WTC11 (cell line): ENCODE results near the gene ZBTB7C. TPM values are rescaled to one million over a fixed set of nuclear protein-coding genes. Genes with fewer than 3 reads are reported as not detected.

ENCODE experiments used
- ATAC-seq: fragments of 200-7000 bp; cut with Tn5 transposase; 2 replicates; pipeline ENCODE4 v1.10.0; 2021; ENCODE audit warnings: mild to moderate bottlenecking, moderate library complexity
- CTCF ChIA-PET: fragments of 300-600 bp; sonication (Branson Sonifier 250); formaldehyde crosslinking; loops from one replicate; lab custom pipeline; 2021; ENCODE audit warnings: antibody characterized with exemption; lab: Charles Lee
- POLR2A ChIA-PET: fragments of 350-600 bp; sonication (Branson Sonifier 250); formaldehyde crosslinking; loops from one replicate; lab custom pipeline; 2021; ENCODE audit warnings: antibody characterized with exemption; lab: Charles Lee
- DNase-seq: peaks from one replicate; pipeline ENCODE4 v3.0.0; 2021; ENCODE audit warnings: low spot score
- H3K27ac Mint-ChIP-seq: 2 replicates; pipeline ENCODE4 v1.8.0; 2021; ENCODE audit warnings: mixed read lengths
- H3K27me3 Mint-ChIP-seq: 2 replicates; pipeline ENCODE4 v1.8.0; 2021; ENCODE audit warnings: low read depth, mild to moderate bottlenecking, moderate library complexity, mixed read lengths
- H3K36me3 Mint-ChIP-seq: 2 replicates; pipeline ENCODE4 v1.8.0; 2021; ENCODE audit warnings: mixed read lengths
- H3K4me1 Mint-ChIP-seq: 2 replicates; pipeline ENCODE4 v1.8.0; 2022; ENCODE audit warnings: mixed read lengths
- H3K4me3 Mint-ChIP-seq: 2 replicates; pipeline ENCODE4 v1.8.0; 2021; ENCODE audit warnings: mild to moderate bottlenecking, moderate library complexity, mixed read lengths
- H3K9me3 Mint-ChIP-seq: 2 replicates; pipeline ENCODE4 v1.8.0; 2021; ENCODE audit warnings: mixed read lengths
- CBFB ChIP-seq: sonication (generic); formaldehyde crosslinking; IDR thresholded peaks from 2 replicates; pipeline ENCODE4 v1.8.1; 2022; ENCODE audit warnings: mild to moderate bottlenecking, low read depth, missing genetic modification reagents
- ETV6 ChIP-seq: sonication (generic); formaldehyde crosslinking; IDR thresholded peaks from 2 replicates; pipeline ENCODE4 v1.8.1; 2022; ENCODE audit warnings: mild to moderate bottlenecking, missing genetic modification reagents
- GRHL2 ChIP-seq: fragments of 250-450 bp; sonication (Bioruptor Pico); IDR thresholded peaks from 2 replicates; pipeline ENCODE4 v1.8.0; 2022; ENCODE audit warnings: mild to moderate bottlenecking, moderate library complexity; ENCODE audit not compliant: insufficient replicate concordance, severe bottlenecking
- GTF2I ChIP-seq: fragments of 250-450 bp; sonication (Bioruptor Pico); conservative IDR thresholded peaks from 2 replicates; pipeline ENCODE4 v1.4.0; 2021; ENCODE audit warnings: mild to moderate bottlenecking
- HMGA2 ChIP-seq: fragments of 250-450 bp; sonication (Bioruptor Pico); IDR thresholded peaks from 2 replicates; pipeline ENCODE4 v1.4.0; 2021; ENCODE audit warnings: mild to moderate bottlenecking, moderate library complexity
- IRF2 ChIP-seq: sonication (generic); formaldehyde crosslinking; IDR thresholded peaks from 2 replicates; pipeline ENCODE4 v1.8.0; 2022; ENCODE audit warnings: low read depth, missing genetic modification reagents, borderline replicate concordance
- SMAD4 ChIP-seq: sonication (generic); formaldehyde crosslinking; IDR thresholded peaks from 2 replicates; pipeline ENCODE4 v1.8.0; 2022; ENCODE audit warnings: mild to moderate bottlenecking, missing genetic modification reagents
- TP53 ChIP-seq: sonication (generic); formaldehyde crosslinking; IDR thresholded peaks from 2 replicates; pipeline ENCODE4 v1.8.1; 2023; ENCODE audit warnings: mild to moderate bottlenecking, missing genetic modification reagents
- ZNF396 ChIP-seq: fragments of 250-450 bp; sonication (Bioruptor Pico); IDR thresholded peaks from 2 replicates; pipeline ENCODE4 v1.8.0; 2021; ENCODE audit warnings: mild to moderate bottlenecking, moderate library complexity, borderline replicate concordance
- total RNA-seq: library from RNA; stranded (reverse); gene quantifications from 3 replicates; pipeline ENCODE4 v1.2.3, GENCODE V29; 2021
- TF ChIP-seq, protein P1 (sequence below): sonication (generic); formaldehyde crosslinking; IDR thresholded peaks from 2 replicates; pipeline ENCODE4 v1.8.1; 2022; ENCODE audit warnings: low read depth, missing genetic modification reagents, borderline replicate concordance
- TF ChIP-seq, protein P2 (sequence below): sonication (generic); formaldehyde crosslinking; IDR thresholded peaks from 2 replicates; pipeline ENCODE4 v1.8.1; 2022; ENCODE audit warnings: mild to moderate bottlenecking, missing genetic modification reagents, moderate library complexity, borderline replicate concordance
- TF ChIP-seq, protein P3 (sequence below): sonication (generic); formaldehyde crosslinking; conservative IDR thresholded peaks from 2 replicates; pipeline ENCODE4 v1.8.1; 2022; ENCODE audit warnings: mild to moderate bottlenecking, missing genetic modification reagents
- TF ChIP-seq, protein P4 (sequence below): sonication (generic); formaldehyde crosslinking; IDR thresholded peaks from 2 replicates; pipeline ENCODE4 v1.8.1; 2023; ENCODE audit warnings: mild to moderate bottlenecking, missing genetic modification reagents
- TF ChIP-seq, protein P5 (sequence below): sonication (generic); formaldehyde crosslinking; IDR thresholded peaks from 2 replicates; pipeline ENCODE4 v1.8.1; 2022; ENCODE audit warnings: mild to moderate bottlenecking, moderate library complexity, missing genetic modification reagents
- TF ChIP-seq, protein P6 (sequence below): sonication (generic); formaldehyde crosslinking; IDR thresholded peaks from 2 replicates; pipeline ENCODE4 v1.8.0; 2022; ENCODE audit warnings: mild to moderate bottlenecking, missing genetic modification reagents
- TF ChIP-seq, protein P7 (sequence below): sonication (generic); formaldehyde crosslinking; IDR thresholded peaks from 2 replicates; pipeline ENCODE4 v1.8.1; 2022; ENCODE audit warnings: missing genetic modification reagents, borderline replicate concordance

Gene ZBTB7C
- total RNA-seq, 1 experiment from 2014 or later, result 0.48 TPM

DNA sequence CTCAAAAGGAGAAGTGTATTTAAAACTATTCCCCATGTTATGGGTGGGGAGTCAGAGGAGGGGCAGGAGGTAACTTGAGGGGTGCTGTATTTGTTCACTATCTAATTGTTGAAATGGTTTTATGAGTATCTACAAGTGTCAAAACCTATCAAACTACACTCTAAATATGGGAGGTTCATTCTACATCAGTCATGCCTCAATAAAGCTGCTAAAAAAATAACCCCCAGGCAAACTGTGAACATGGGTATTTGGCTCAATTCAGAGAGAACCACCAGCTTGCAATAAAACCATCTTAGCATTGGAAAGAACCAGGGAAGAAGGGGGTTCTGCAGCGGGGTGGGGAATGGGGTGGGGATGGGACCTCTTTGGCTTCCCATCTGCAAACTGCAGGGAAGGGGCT is 302.7 kb downstream of the ZBTB7C start:
- Mint-ChIP-seq H3K36me3 (no peaks in the 10 kb centered on the region), H3K27me3 (peaks cover 6% of the 10 kb centered on the region), H3K4me3 (no peak overlapping the region; the same call in 1 of the 2 replicates)
- TF ChIP-seq, protein P1, sequence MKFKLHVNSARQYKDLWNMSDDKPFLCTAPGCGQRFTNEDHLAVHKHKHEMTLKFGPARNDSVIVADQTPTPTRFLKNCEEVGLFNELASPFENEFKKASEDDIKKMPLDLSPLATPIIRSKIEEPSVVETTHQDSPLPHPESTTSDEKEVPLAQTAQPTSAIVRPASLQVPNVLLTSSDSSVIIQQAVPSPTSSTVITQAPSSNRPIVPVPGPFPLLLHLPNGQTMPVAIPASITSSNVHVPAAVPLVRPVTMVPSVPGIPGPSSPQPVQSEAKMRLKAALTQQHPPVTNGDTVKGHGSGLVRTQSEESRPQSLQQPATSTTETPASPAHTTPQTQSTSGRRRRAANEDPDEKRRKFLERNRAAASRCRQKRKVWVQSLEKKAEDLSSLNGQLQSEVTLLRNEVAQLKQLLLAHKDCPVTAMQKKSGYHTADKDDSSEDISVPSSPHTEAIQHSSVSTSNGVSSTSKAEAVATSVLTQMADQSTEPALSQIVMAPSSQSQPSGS, result no peak
- TF ChIP-seq SMAD4 (CRISPR knock-in tag) (no peak), GTF2I (CRISPR knock-in tag) (no peak), TP53 (CRISPR knock-in tag) (no peak), IRF2 (CRISPR knock-in tag) (no peak), HMGA2 (CRISPR knock-in tag) (no peak), ETV6 (no peak)
- TF ChIP-seq, protein P2, sequence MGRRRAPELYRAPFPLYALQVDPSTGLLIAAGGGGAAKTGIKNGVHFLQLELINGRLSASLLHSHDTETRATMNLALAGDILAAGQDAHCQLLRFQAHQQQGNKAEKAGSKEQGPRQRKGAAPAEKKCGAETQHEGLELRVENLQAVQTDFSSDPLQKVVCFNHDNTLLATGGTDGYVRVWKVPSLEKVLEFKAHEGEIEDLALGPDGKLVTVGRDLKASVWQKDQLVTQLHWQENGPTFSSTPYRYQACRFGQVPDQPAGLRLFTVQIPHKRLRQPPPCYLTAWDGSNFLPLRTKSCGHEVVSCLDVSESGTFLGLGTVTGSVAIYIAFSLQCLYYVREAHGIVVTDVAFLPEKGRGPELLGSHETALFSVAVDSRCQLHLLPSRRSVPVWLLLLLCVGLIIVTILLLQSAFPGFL, result no peak
- TF ChIP-seq, protein P3, sequence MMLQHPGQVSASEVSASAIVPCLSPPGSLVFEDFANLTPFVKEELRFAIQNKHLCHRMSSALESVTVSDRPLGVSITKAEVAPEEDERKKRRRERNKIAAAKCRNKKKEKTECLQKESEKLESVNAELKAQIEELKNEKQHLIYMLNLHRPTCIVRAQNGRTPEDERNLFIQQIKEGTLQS (CRISPR knock-in tag), result no peak
- TF ChIP-seq, protein P4, sequence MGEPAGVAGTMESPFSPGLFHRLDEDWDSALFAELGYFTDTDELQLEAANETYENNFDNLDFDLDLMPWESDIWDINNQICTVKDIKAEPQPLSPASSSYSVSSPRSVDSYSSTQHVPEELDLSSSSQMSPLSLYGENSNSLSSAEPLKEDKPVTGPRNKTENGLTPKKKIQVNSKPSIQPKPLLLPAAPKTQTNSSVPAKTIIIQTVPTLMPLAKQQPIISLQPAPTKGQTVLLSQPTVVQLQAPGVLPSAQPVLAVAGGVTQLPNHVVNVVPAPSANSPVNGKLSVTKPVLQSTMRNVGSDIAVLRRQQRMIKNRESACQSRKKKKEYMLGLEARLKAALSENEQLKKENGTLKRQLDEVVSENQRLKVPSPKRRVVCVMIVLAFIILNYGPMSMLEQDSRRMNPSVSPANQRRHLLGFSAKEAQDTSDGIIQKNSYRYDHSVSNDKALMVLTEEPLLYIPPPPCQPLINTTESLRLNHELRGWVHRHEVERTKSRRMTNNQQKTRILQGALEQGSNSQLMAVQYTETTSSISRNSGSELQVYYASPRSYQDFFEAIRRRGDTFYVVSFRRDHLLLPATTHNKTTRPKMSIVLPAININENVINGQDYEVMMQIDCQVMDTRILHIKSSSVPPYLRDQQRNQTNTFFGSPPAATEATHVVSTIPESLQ (CRISPR knock-in tag), result no peak
- TF ChIP-seq, all 79 proteins: peak for 0
- ATAC-seq (no peak), DNase-seq (no peak)
- ChIA-PET POLR2A (no interaction called here), CTCF (interaction anchor here (0.5 to 3.2 kb wide), 5 partner anchors 69 to 339 kb away, joined by 3 to 13 read pairs (median 3); no protein-coding TSS in a partner anchor)
- Mint-ChIP-seq H3K4me1 (peaks cover 44% of the 10 kb centered on the region), H3K27ac (no peak overlapping the region), H3K9me3 (no peaks in the 10 kb centered on the region)

DNA sequence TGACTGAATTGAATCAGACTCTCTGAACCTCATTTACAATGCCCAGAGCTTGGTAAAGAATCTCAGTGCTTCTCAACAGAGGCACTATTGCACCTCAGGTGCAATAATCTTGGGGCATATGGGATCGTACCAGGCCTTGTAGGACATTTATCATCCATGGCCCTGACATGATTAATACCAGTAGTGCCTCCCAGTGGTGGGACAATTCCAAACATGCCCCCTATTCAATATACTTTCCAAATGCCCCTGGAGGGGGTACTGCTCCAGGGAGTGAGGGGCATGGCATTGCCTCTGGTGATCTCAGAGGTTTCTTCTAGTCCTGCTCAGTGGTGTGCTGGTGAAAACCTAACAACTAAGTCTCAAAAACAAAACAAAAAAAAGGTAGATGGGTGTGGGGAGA is 303.9 kb downstream of the ZBTB7C start:
- POLR2A ChIA-PET, result no interaction called here
- Mint-ChIP-seq H3K36me3 (no peaks in the 10 kb centered on the region), H3K27me3 (peaks cover 6% of the 10 kb centered on the region)

More for the DNA sequence above, 303.9 kb downstream of the ZBTB7C start:
- no peak overlapping the region for H3K4me3 Mint-ChIP-seq
- H3K9me3 Mint-ChIP-seq, result no peaks in the 10 kb centered on the region
- CTCF ChIA-PET, result interaction anchor here (1.0 to 3.2 kb wide), 4 partner anchors 10 to 340 kb away, joined by 3 to 13 read pairs (median 4); no protein-coding TSS in a partner anchor
- ATAC-seq, result no peak; the same call in 1 of the 2 replicates
- TF ChIP-seq, protein P5, sequence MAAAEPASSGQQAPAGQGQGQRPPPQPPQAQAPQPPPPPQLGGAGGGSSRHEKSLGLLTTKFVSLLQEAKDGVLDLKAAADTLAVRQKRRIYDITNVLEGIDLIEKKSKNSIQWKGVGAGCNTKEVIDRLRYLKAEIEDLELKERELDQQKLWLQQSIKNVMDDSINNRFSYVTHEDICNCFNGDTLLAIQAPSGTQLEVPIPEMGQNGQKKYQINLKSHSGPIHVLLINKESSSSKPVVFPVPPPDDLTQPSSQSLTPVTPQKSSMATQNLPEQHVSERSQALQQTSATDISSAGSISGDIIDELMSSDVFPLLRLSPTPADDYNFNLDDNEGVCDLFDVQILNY (CRISPR knock-in tag), result no peak
- no peak for TF ChIP-seq CBFB
- TF ChIP-seq GRHL2 (CRISPR knock-in tag), result no peak
- no peak for TF ChIP-seq ZNF396 (CRISPR knock-in tag)
- TF ChIP-seq, protein P6, sequence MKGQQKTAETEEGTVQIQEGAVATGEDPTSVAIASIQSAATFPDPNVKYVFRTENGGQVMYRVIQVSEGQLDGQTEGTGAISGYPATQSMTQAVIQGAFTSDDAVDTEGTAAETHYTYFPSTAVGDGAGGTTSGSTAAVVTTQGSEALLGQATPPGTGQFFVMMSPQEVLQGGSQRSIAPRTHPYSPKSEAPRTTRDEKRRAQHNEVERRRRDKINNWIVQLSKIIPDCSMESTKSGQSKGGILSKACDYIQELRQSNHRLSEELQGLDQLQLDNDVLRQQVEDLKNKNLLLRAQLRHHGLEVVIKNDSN (CRISPR knock-in tag), result no peak
- TF ChIP-seq, protein P1, result no peak
- TF ChIP-seq, protein P7, sequence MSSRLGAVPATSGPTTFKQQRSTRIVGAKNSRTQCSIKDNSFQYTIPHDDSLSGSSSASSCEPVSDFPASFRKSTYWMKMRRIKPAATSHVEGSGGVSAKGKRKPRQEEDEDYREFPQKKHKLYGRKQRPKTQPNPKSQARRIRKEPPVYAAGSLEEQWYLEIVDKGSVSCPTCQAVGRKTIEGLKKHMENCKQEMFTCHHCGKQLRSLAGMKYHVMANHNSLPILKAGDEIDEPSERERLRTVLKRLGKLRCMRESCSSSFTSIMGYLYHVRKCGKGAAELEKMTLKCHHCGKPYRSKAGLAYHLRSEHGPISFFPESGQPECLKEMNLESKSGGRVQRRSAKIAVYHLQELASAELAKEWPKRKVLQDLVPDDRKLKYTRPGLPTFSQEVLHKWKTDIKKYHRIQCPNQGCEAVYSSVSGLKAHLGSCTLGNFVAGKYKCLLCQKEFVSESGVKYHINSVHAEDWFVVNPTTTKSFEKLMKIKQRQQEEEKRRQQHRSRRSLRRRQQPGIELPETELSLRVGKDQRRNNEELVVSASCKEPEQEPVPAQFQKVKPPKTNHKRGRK, result no peak
- TF ChIP-seq, all 79 proteins: peak for 0
- peaks cover 48% of the 10 kb centered on the region for H3K4me1 Mint-ChIP-seq
- no peak for DNase-seq
- H3K27ac Mint-ChIP-seq, result no peak overlapping the region
